HG03060 (cell line): Measurements from ENCODE around the gene COL25A1.
"Not testable (repeated sequence)": the region's sequence is repeated elsewhere in the genome, so short reads cannot be mapped to it uniquely, and the experiment has no call there.

Source experiments
- ATAC-seq: cut with Tn5 transposase; IDR thresholded peaks from one replicate; pipeline ENCODE4 v1.9.1; 2021; ENCODE audit warnings: low read depth, moderate number of reproducible peaks; ENCODE audit not compliant: unreplicated experiment

The COL25A1 gene

GRCh38 chr4:109022961-109023360, 279.5 kb downstream of the COL25A1 start:
- no peak for ATAC-seq

GRCh38 chr4:109021630-109022029, 280.8 kb downstream of the COL25A1 start:
- not testable (repeated sequence) for ATAC-seq

- no peak for ATAC-seq
These were observed 281.6 kb downstream of the COL25A1 start for GRCh38 chr4:109020861-109021260.

- ATAC-seq: no peak
These were observed 286.3 kb downstream of the COL25A1 start for GRCh38 chr4:109016200-109016599.

- no peak for ATAC-seq
These were observed 287.0 kb downstream of the COL25A1 start for GRCh38 chr4:109015413-109015810.

DNA sequence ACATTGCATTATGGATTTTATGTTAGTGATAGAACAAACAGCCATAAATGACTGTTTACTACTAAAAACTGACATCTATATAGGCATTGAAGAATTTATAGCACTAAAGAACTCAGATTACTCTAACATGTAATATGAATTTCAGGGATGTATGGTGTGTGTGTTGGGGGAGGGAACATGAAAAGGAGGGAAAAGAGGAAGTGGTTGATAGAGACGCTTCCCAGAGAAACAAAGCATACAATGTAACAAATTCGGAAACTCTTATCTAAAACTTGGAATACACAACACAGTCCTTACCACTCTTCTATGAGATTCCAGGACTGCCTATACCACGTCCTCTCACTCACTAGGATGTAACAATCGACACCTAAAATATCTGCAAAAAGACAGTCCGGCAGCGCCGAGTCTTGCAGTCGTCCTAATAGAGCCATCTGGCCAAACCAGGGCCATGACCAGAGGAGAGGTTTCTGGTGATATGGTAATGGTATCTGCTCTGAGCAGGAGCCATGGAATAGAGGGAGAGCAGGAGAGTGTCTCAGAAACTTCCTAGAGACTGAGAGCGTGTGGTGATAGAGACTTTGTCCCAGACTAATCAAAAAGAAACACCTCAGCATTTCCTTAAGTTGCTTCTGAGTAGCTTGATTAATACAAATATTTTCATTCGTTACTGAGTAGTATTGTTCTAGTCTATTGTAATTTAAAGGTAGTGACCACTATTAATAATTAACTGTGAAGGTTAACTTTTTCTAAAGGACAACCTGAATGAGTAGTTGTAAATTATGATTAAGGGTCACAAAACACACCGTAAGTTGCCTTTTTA, 287.7 kb downstream of the COL25A1 start:
- no peak for ATAC-seq

GRCh38 chr4:109012286-109012880, 290.1 kb downstream of the COL25A1 start:
- ATAC-seq: no peak

DNA sequence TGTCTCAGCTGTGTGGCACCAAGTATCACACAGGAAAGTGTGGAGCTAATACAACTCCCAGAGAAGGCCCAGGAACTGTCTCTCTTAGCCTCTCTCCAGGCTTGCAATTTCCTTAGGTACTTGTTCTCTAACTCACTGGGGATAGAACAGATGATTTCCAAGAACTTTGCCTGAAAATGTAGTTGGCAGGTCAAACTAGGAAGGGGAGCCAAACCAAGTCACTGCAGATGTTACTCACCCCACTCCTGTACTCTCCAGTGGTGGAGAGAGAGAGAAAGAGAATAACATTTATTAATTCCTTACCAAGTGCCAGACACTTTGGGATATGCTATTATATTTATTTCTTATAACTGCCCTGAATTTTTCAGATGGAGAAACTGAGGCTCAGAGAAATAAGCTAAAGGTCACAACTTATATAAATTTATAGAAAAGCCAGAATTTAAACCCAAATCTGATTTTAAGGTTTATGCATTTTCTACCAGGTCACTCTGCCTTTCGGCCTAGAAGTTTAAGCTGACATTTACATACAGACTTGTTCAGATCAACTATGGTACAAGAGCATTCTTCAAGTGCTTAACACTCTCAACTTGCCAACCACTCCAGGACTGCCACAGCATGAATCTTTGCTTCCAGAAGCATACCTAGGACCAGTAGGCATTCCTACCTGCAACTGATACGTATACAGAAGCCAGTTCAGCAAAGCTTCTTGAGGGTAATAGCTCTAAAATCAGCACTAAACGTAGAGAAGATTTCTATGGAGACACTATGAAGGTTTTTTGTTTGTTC, 291.0 kb downstream of the COL25A1 start:
- ATAC-seq: no peak

GRCh38 chr4:109010521-109010920, 291.9 kb downstream of the COL25A1 start:
- ATAC-seq: no peak

- ATAC-seq: no peak
These were observed 292.5 kb downstream of the COL25A1 start for GRCh38 chr4:109009909-109010308.

GRCh38 chr4:109007976-109008375, 294.5 kb downstream of the COL25A1 start:
- ATAC-seq: no peak

DNA sequence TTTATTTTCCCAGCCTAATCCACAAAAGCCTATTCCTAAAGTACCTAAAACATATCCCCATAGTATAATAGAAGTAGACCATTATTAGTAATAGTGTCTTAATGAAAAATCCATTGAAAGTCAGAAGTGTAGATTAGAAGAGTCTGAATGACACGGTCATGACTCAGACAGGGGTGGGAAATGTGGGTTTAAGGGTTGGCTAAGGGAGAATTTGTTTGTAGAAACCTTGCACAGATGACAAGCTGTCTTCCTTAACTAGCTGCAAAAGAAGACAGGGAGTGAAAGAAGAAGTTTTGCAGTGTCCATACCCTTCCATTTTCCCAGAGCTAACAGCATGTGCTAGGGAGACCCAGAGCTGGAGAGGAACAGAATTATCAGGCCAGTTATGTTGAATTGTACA, 296.9 kb downstream of the COL25A1 start:
- ATAC-seq: no peak

DNA sequence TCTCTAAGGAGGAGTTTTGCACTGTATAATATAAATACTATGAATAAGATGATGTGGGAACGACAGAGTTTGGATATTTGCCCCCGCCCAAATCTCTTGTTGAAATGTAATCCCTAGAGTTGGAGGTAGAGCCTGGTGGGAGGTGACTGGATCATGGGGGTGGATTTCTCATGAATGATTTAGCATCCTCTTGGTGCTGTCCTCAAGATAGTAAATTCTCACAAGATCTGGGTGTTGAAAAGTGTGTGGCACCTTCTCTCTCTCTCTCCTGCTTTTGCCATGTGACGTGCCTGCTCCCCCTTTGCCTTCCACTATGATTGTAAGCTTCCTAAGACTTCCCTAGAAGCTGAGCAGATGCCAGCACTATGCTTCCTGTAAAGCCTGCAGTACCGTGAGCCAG, 298.0 kb downstream of the COL25A1 start:
- no peak for ATAC-seq

- no peak for ATAC-seq
These were observed 298.5 kb downstream of the COL25A1 start for GRCh38 chr4:109003964-109004363.

- no peak for ATAC-seq
These were observed 310.7 kb downstream of the COL25A1 start for GRCh38 chr4:108991551-108992328.

DNA sequence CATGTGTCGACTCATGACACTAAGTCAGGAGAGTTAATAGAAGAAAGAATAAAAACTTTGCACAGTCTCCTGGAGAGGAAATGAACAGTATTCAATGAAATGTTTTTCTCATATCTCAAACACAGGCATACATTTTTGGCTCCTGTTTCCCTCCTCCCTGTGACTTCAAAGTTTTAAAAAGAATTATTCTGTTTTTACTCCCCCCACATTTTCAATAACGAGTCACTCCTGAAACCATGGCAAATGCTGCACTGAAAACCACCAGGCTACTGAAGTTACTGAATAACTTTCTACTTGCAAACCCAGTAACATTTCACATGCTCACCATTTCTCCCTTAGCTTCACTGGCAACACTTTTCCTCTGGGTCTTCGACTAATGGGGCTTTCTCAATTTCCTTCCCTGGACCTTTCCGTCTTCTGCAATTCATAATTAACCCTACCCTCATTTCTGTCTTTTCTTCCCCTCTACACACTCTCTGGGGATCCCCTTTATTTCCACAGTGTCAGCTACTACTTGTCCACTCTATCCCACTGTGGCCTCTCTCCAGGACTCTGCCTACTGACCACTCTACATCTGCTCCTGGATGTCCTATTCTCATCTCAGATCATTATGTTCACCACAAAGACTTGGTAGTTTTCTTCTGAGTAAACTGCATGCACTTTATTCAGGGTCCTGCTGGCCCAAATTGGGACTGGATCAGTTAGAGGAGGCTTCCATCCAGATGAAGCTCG, 313.8 kb downstream of the COL25A1 start:
- no peak for ATAC-seq

GRCh38 chr4:108984495-108984894, 318.0 kb downstream of the COL25A1 start:
- ATAC-seq: not testable (repeated sequence)

- ATAC-seq: no peak
These were observed 319.9 kb downstream of the COL25A1 start for GRCh38 chr4:108982402-108983185.
